Neural cell (in vitro differentiated cells): Measurements from ENCODE around the gene HEXD. TPM values are rescaled to one million over a fixed set of nuclear protein-coding genes. Genes with fewer than 3 reads are reported as not detected.

ENCODE experiments used
- H2AFZ ChIP-seq: fragments of 200-600, 300-800 bp; sonication (generic), shearing (Covaris generic); 2 replicates; pipeline ENCODE4 v1.6.0; 2014; ENCODE audit warnings: low read depth, mild to moderate bottlenecking, antibody characterized with exemption, low read length, moderate library complexity
- H3F3A ChIP-seq: fragments of 200-600 bp; shearing (Covaris generic); 2 replicates; pipeline ENCODE4 v1.6.1; 2016; ENCODE audit warnings: mild to moderate bottlenecking, moderate library complexity, mixed read lengths, antibody characterized with exemption, low read length; ENCODE audit not compliant: insufficient read depth, poor library complexity, severe bottlenecking
- H3K27ac ChIP-seq: fragments of 200-600, 300-800 bp; sonication (generic), shearing (Covaris generic); 2 replicates; pipeline ENCODE4 v1.5.1; 2014; ENCODE audit warnings: mild to moderate bottlenecking, low read length, moderate library complexity
- H3K27me3 ChIP-seq: fragments of 300-800, 200-600 bp; sonication (generic), shearing (Covaris generic); 2 replicates; pipeline ENCODE4 v1.6.0; 2014; ENCODE audit warnings: mild to moderate bottlenecking, low read depth, low read length, moderate library complexity; ENCODE audit not compliant: insufficient read depth
- H3K36me3 ChIP-seq: fragments of 300-800, 200-600 bp; sonication (generic), shearing (Covaris generic); 2 replicates; pipeline ENCODE4 v1.5.1; 2014; ENCODE audit warnings: mild to moderate bottlenecking, antibody characterized with exemption, low read length, moderate library complexity; ENCODE audit not compliant: insufficient read depth
- H3K4me2 ChIP-seq: fragments of 300-800, 200-600 bp; sonication (generic), shearing (Covaris generic); 2 replicates; pipeline ENCODE4 v1.6.0; 2014; ENCODE audit warnings: mild to moderate bottlenecking, low read length
- H3K4me3 ChIP-seq: fragments of 300-800, 200-600 bp; sonication (generic), shearing (Covaris generic); 2 replicates; pipeline ENCODE4 v1.5.1; 2014; ENCODE audit warnings: mild to moderate bottlenecking, low read length, moderate library complexity
- H3K79me2 ChIP-seq: fragments of 200-600 bp; shearing (Covaris generic); replicated peaks from 2 replicates; pipeline ENCODE4 v1.6.0; 2014; ENCODE audit warnings: mild to moderate bottlenecking, low read length, moderate library complexity; ENCODE audit not compliant: insufficient read depth
- H3K9ac ChIP-seq: fragments of 300-800, 200-600 bp; sonication (generic), shearing (Covaris generic); 2 replicates; pipeline ENCODE4 v1.6.1; 2016; ENCODE audit warnings: mild to moderate bottlenecking, low read length, mixed read lengths
- H3K9me2 ChIP-seq: fragments of 200-600 bp; shearing (Covaris generic); 2 replicates; pipeline ENCODE4 v1.6.1; 2016; ENCODE audit warnings: mild to moderate bottlenecking, low read length, mixed read lengths; ENCODE audit not compliant: insufficient read depth
- H3K9me3 ChIP-seq: fragments of 200-600, 300-800 bp; sonication (generic), shearing (Covaris generic); 2 replicates; pipeline ENCODE4 v1.6.1; 2016; ENCODE audit warnings: mild to moderate bottlenecking, mixed run types, low read length, moderate library complexity, mixed read lengths
- H4K20me1 ChIP-seq: fragments of 200-600 bp; shearing (Covaris generic); 2 replicates; pipeline ENCODE4 v1.6.1; 2016; ENCODE audit warnings: mild to moderate bottlenecking, mixed run types; ENCODE audit not compliant: insufficient read depth
- CTCF ChIP-seq: fragments of 450-650 bp; IDR thresholded peaks from 2 replicates; pipeline ENCODE4 v1.5.1; 2014; ENCODE audit warnings: antibody characterized with exemption, mild to moderate bottlenecking, moderate library complexity; ENCODE audit not compliant: poor library complexity, severe bottlenecking
- EP300 ChIP-seq: fragments of 450-650 bp; conservative IDR thresholded peaks from 2 replicates; pipeline ENCODE4 v1.6.1; 2014; ENCODE audit warnings: antibody characterized with exemption, mild to moderate bottlenecking, moderate library complexity; ENCODE audit not compliant: poor library complexity, severe bottlenecking
- EZH2 ChIP-seq: fragments of 200-600, 300-800 bp; shearing (Covaris generic), sonication (generic); IDR thresholded peaks from 2 replicates; pipeline ENCODE4 v1.6.1; 2014; ENCODE audit warnings: antibody characterized with exemption, low read length, borderline replicate concordance, mild to moderate bottlenecking; ENCODE audit not compliant: insufficient read depth, poor library complexity, severe bottlenecking
- MXI1 ChIP-seq: fragments of 450-650 bp; conservative IDR thresholded peaks from 2 replicates; pipeline ENCODE4 v1.6.1; 2014; ENCODE audit warnings: antibody characterized with exemption, mild to moderate bottlenecking; ENCODE audit not compliant: poor library complexity, severe bottlenecking
- POLR2AphosphoS5 ChIP-seq: IDR thresholded peaks from 2 replicates; pipeline ENCODE4 v1.6.1; 2012
- RAD21 ChIP-seq: fragments of 450-650 bp; conservative IDR thresholded peaks from 2 replicates; pipeline ENCODE4 v1.6.1; 2014; ENCODE audit warnings: antibody characterized with exemption, mild to moderate bottlenecking, moderate library complexity
- REST ChIP-seq: IDR thresholded peaks from 2 replicates; pipeline ENCODE4 v1.6.1; 2012; ENCODE audit warnings: borderline replicate concordance
- SMC3 ChIP-seq: fragments of 450-650 bp; conservative IDR thresholded peaks from 2 replicates; pipeline ENCODE4 v1.6.1; 2014; ENCODE audit warnings: antibody characterized with exemption, mild to moderate bottlenecking, moderate library complexity; ENCODE audit not compliant: poor library complexity
- TAF1 ChIP-seq: IDR thresholded peaks from 2 replicates; pipeline ENCODE4 v1.6.1; 2012; ENCODE audit warnings: low read depth
- polyA plus RNA-seq: library from polyadenylated mRNA; depleted of rRNA; stranded (reverse); fragments of >200 nt; gene quantifications from 2 replicates; pipeline ENCODE4 v1.2.3, GENCODE V29; 2014

The HEXD gene
- polyA plus RNA-seq, 1 donor from 2014 or later: 72.8 TPM

- no peaks in the 10 kb centered on the region for H3K9me3 ChIP-seq
- H3F3A ChIP-seq: no peaks in the 10 kb centered on the region
- no peak overlapping the region for H2AFZ ChIP-seq
- H3K9me2 ChIP-seq: no peaks in the 10 kb centered on the region
- H3K36me3 ChIP-seq: no peaks in the 10 kb centered on the region
- TF ChIP-seq CTCF: no peak
- TF ChIP-seq POLR2AphosphoS5: no peak
- TF ChIP-seq SMC3: no peak
- no peak for TF ChIP-seq MXI1
- TF ChIP-seq RAD21: no peak
- H3K4me3 ChIP-seq: no peak overlapping the region
- no peaks in the 10 kb centered on the region for H4K20me1 ChIP-seq
- no peak overlapping the region for H3K9ac ChIP-seq
- H3K79me2 ChIP-seq: no peaks in the 10 kb centered on the region
- no peak overlapping the region for H3K4me2 ChIP-seq
- H3K27me3 ChIP-seq: no peaks in the 10 kb centered on the region
- no peak overlapping the region for H3K27ac ChIP-seq
Observed at GRCh38 chr17:82470065-82470464, 51.9 kb downstream of the HEXD start.

DNA sequence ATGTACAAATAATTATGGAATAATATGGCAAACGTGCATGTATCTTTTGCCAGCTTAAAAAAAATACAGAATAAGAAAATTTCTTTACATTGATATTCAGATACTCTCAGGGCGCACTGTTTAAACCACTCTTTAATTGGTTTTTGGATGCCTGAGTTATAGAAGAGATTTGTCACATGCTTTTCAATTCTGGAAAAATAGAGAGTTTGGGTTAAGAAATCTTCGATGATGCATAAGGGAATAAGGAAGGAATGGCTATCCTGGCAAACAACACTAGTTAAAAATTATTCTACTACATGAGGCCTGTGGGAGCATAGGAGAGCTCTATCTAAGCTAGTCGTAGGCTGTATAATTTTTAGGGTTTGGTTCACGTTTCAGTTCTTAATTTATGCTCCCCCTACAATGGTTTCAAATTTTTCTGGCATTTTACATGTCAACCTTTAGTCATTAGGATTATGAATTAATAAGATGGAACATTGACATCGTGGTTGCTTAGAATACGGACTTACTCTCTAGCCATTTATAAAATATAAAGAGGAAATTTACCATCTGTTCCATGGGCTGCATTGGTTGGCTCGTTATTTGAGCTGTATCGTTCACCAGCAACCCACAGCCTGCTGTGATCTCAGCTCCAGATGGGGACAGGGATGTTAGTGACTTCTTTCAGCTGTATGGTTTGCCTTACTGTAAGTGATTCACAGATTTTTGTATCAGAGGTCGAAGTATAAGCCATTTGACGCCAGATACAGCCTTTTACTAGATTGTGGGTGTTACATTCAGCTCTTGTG is 56.3 kb downstream of the HEXD start:
- no peaks in the 10 kb centered on the region for H3K9me2 ChIP-seq
- H2AFZ ChIP-seq: no peak overlapping the region
- no peaks in the 10 kb centered on the region for H3K79me2 ChIP-seq
- H3K27ac ChIP-seq: no peak overlapping the region
- H3K27me3 ChIP-seq: no peaks in the 10 kb centered on the region
- no peaks in the 10 kb centered on the region for H4K20me1 ChIP-seq
- no peaks in the 10 kb centered on the region for H3K9me3 ChIP-seq
- H3K9ac ChIP-seq: no peak overlapping the region
- no peak for TF ChIP-seq CTCF
- no peak for TF ChIP-seq TAF1
- TF ChIP-seq EP300: no peak
- TF ChIP-seq POLR2AphosphoS5: no peak
- TF ChIP-seq RAD21: no peak
- no peak for TF ChIP-seq REST
- TF ChIP-seq MXI1: no peak
- TF ChIP-seq EZH2: no peak
- no peak for TF ChIP-seq SMC3
- H3F3A ChIP-seq: no peaks in the 10 kb centered on the region
- H3K36me3 ChIP-seq: no peaks in the 10 kb centered on the region
- H3K4me3 ChIP-seq: no peak overlapping the region
- no peak overlapping the region for H3K4me2 ChIP-seq
